ENCODE data around the gene MCHR1.

- TF ChIP-seq CTCF (IDR thresholded peaks at IDR 0.05): no peak
- TF ChIP-seq POLR2A (IDR thresholded peaks at IDR 0.05): no peak
These were observed 46.2 kb upstream of the MCHR1 start for GRCh38 chr22:40633036-40633435.
